ENCODE measurements around the gene PLXNA3.

PLXNA3 gene

DNA sequence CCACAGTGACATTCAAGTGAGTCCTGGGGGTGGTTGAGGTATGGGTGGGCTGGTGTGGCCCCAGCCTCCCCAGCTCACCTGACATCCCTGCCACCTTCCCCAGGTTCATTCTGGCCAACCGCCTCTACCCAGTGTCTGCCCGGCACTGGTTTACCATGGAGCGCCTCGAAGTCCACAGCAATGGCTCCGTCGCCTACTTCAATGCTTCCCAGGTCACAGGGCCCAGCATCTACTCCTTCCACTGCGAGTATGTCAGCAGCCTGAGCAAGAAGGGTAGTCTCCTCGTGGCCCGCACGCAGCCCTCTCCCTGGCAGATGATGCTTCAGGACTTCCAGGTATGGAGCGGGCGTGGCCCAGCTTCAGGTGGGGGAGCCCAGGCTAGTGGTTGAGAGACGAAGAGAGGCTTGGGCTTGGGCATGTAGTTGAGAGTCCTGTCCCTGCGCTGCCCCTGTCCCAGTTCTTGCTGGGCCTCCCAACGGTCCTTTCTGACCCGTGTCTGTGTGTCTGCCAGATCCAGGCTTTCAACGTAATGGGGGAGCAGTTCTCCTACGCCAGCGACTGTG, 22.8 kb upstream of the PLXNA3 start:
- DNase-seq (ENCODE audit: low read depth): no peak

DNA sequence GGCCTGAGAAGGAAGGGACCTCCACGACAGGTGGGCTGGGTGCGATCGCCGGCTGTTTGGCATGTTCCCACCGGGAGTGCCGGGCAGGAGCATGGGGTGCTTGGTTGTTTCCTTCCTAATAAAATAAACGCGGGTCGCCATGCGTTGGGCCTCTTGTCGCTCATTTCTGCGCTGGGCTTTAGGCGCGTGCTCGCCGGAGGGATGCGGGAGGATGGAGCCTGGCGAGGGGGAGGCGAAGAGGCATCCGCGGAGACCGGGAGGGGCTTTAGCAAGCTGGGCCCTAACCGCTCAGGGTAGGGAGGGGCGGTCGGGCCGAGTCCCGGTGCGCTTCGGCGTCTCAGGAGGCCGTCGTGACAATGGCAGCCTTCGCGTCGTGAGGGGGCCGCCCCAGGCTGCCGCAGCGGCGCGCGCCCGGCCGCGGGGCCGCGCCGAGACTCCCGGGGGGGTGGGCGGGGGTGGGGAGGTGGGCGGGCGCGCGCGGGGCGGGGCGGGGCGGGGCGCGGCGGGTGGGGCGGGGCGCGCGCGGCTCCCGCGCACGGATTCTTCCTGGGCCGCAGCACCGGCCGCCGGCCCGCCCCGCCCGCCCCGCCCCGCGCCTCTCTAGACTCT, 21.6 kb upstream of the PLXNA3 start:
- DNase-seq (ENCODE audit: low read depth): peak; percentile 49

DNA sequence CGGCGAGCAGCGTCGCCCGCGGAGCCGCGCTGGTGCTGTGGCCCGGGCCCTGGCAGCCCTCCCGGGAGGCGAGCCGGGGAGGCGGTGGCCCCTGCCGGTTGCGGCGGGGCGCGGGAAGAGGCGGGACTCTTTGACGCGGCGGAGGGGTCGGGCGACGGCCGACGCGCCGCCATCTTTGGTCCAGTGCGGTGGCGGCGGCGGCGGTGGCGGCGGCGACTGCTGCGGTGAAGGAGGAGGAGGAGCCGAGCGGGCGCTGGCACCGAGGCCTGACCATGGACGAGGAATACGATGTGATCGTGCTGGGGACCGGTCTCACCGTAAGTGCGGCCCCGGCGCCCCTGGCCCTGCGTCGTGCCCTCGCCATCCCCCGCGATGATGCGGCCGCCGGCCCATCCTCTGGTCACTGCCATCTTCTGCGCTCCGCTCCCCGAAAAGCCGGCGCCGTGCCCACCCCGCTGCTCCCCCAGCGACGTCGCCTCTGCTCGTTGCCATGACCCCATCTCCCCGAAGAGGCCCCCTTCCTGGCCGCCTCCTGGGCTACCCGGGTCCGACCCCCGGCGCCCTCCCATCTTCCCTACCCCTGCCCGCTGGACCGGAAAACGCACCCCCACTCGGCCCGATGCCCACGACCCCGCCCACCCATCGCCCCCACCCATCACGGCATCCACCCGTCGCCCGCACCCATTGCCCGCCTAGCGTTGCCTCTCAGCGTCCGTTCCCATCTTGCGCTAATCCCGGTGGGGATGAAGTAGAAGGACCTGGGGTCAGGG, 20.9 kb upstream of the PLXNA3 start, which contains the start of gene GDI1:
TSS of gene GDI1 (plus strand) at position 172 of the 770 bp plus-strand sequence. CDS start at position 273, 101 bp downstream.
- peak; percentile 41 for DNase-seq (ENCODE audit: low read depth)

DNA sequence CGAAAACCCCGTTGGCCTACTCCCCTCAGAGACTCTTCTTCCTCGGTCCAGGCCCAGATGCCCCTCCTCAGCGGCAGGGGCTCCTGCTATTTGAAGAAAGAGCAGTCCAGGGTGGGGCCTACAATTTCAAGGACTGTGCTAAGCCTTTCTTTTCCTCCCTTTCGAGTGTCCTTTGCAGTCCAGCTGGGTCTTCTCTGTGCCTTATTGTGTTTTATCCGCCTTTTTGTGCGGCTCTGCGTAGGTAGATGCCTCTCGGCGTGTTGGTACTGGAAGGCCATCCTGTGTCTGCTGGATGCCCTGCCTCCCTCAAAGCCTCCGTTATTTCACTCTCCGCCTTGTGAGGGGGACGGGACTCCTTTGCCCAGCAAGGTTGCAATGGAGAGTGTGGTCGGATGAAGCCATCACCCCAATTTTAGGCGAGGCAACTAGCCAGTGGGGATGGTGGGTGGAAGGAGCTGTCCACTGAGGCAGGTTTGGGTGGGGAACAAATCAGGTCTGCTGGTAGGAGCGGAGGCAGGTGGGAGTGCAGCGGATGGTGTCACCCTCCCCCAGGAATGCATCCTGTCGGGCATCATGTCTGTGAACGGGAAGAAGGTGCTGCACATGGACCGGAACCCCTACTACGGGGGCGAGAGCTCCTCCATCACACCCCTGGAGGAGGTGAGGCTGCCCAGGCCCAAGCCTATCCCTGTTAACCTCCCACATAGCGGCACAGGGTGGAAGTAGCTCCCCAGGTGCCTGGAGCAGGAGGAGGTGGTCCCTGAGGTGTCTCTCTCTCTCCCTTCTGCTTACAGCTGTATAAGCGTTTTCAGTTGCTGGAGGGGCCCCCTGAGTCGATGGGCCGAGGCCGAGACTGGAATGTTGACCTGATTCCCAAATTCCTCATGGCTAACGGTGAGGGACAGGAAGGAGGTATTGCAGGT, 19.8 kb upstream of the PLXNA3 start:
- DNase-seq (ENCODE audit: low read depth): no peak

DNA sequence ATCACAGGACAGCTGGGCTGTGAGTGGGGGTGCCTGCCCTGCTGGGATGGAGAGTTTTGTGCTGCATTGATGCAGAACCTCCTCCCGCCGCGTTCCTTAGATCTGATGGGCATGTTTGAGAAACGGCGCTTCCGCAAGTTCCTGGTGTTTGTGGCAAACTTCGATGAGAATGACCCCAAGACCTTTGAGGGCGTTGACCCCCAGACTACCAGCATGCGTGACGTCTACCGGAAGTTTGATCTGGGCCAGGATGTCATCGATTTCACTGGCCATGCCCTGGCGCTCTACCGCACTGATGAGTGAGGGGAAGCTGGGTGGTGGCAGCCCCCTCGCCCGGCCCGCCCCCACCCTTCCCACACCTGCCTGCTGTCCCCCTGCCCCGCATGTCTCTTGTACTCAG, 18.2 kb upstream of the PLXNA3 start:
- no peak for DNase-seq (ENCODE audit: low read depth)

DNA sequence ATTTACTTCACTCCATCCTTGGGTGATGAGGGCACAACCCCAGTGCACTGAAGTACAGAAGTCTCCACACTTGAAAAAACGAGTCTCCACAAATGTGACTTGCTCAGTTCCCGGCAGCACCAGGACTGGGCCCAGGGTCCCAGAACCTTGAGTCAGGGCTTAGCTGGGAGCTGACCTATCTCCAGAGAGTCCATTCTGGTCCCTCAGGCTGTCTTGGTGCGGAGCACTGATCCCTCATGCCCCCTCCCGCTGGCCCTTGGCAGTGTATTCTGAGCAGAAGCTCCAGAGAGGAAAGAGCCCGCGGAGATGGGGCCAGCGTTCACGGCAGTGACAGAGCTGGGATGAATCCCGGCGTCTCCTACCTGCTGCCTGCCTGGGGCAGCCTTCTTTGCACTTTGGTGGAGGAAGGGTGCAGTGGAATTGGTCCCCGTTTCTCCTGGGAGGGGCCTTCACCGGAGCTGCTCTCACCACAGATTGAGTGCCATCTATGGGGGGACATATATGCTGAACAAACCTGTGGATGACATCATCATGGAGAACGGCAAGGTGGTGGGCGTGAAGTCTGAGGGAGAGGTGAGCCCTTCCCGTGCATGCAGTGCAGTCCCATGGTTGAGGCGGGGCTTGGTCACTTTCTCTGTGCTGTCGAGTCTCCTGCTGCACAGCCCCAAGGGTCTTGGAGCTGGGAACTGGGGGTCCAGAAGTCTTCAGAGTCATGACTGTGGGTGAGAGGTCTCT, 17.3 kb upstream of the PLXNA3 start:
- DNase-seq (ENCODE audit: low read depth): no peak

DNA sequence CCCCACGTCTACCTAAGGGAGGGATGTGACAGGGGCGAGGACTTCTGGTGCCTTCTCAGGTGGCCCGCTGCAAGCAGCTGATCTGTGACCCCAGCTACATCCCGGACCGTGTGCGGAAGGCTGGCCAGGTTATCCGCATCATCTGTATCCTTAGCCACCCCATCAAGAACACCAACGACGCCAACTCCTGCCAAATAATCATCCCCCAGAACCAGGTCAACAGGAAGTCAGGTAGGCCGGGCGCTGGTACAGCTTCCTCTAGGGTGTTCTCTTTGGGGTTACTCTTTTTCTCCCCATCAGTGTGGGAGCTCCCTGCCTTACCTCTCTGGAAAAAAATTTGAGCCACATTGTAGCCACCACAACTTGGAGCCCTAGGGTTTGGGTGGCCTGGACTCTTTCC, 16.5 kb upstream of the PLXNA3 start:
- no peak for DNase-seq (ENCODE audit: low read depth)

DNA sequence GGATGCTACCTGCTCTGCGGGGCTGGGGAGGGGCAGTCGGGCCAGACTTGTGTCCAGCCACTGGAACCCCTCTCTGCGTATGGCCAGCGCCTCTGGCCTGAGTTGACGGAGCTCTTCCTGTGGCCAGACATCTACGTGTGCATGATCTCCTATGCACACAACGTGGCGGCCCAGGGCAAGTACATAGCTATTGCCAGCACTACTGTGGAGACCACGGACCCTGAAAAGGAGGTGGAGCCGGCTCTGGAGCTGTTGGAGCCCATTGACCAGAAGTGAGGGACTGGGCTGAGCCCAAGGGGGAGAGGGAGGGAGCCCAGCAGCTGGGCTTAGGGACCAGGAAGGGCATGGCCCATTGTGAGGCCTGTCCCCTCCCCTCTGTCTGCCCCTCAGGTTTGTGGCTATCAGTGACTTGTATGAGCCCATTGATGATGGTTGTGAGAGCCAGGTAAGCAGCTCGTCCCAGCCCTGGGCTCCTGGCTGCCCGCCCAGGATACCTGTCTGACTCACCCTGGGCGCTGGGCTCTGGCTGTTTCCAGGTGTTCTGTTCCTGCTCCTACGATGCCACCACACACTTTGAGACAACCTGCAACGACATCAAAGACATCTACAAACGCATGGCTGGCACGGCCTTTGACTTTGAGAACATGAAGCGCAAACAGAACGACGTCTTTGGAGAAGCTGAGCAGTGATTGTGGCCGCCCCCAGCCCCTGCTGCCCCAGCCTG, 15.9 kb upstream of the PLXNA3 start:
- no peak for DNase-seq (ENCODE audit: low read depth)

DNA sequence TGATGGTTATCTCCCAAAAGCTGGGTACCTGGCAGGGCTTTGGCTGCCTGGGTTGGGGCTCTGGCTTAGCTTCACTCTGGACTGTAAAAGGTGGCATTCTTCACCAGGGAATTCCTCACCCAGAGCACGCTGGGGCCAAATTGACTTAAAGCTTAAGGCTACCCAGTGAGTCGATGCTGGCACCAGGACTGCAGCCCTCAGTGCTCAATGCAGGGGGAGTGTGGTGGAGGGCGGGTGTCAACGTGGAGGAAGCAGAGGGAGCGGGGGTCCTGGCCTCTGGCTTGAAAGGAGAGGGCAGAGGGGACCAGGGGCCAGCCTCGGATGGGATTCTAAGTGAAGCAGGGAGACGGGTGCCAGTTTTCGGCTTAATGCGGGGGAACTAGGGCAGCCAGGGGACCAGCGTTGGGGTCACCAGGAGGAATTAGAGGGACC, 14.6 kb upstream of the PLXNA3 start:
- DNase-seq (ENCODE audit: low read depth): no peak

DNA sequence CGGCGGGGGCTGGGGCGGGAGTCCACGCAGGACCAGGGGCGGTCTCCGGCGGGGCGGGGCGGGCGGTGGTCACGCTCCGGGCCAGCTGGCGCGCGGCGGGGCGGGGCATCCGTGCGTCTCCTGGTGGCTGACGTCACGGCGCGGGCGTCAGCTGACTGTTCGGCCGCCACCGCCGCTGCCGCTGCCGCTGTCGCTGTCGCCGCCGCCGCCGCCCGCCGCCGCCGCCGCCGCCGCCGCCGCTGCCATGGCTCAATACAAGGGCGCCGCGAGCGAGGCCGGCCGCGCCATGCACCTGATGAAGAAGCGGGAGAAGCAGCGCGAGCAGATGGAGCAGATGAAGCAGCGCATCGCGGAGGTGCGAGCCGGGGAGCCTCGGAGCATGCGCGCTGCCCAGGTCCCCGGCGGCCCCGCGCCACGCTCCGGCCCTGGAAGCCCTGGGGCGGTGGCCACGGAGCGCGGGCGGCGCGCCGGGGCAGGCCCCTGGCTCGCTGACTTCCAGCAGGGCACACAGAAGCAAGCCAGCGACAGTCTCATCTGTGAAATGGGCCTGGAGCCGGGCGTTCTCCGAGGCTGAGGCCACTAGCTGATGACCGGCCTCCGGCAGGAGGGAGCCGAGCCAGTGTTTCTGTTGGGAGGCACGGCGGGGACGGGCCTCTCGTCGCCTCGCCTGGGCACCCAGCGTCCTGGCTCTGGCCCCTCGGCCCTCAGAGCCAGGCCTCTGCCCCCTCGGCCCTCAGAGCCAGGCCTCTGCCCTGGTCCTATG, 13.9 kb upstream of the PLXNA3 start, which contains the start of gene FAM50A:
TSS of gene FAM50A (plus strand) at position 150 of the 763 bp plus-strand sequence. CDS start at position 245, 95 bp downstream.
- DNase-seq (ENCODE audit: low read depth): peak; percentile 54

DNA sequence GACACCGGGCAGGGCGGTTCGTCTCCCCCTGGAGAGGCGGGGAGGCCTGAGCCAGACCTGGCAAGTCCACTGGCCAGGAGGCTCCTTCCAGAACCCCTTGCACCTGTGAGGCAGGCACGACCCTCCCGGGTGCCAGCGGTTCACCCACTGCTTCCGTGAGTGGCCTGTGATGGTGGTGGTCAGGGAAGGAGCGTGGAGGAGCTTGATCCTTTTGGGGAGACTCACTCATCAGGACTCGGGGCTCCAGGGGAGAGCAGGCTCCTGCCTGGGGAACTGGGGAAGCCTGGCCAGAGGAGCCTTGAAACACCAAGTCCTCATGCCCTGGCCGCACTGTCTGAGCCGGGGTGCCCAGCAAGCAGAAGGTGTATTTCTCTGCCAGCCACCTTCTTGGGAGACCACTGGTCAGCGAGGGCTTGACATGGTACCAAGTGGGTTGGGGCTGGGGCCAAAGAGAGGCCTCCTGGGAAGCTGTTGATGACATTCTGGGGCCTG, 13.3 kb upstream of the PLXNA3 start:
- DNase-seq (ENCODE audit: low read depth): no peak

DNA sequence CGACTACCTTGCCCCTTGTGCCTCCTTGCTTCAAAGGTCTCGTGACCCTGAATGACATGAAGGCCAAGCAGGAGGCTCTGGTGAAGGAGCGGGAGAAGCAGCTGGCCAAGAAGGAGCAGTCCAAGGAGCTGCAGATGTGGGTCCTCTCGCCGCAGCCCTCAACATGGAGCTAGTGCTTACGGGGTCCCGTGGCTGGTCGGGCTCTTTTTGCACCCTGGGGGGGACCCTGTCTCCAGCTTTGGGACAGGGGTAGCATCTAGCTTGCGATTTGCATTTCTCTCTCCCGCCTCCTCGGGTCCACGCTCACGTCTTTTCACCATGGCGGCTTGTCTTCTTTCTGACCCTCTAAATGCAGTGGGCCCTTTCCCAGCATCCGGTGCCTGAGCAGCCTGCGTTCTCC, 12.3 kb upstream of the PLXNA3 start:
- no peak for DNase-seq (ENCODE audit: low read depth)

DNA sequence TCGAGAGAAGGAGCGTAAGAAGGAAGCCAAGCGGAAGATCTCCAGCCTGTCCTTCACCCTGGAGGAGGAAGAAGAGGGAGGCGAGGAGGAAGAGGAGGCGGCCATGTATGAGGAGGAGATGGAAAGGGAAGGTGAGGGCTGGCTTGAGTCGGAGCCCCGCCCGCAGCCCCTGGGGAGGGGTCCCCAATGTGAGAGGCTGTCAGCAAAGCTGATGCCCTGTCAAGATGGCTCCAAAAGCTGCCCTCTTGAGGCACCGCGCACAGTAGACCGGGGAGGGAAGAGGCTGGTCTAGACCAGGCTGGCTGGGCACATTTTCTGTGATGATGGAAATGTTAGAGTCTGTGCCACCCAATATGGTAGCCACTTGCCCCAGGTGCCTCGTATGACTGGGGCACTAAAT, 11.7 kb upstream of the PLXNA3 start:
- DNase-seq (ENCODE audit: low read depth): no peak

DNA sequence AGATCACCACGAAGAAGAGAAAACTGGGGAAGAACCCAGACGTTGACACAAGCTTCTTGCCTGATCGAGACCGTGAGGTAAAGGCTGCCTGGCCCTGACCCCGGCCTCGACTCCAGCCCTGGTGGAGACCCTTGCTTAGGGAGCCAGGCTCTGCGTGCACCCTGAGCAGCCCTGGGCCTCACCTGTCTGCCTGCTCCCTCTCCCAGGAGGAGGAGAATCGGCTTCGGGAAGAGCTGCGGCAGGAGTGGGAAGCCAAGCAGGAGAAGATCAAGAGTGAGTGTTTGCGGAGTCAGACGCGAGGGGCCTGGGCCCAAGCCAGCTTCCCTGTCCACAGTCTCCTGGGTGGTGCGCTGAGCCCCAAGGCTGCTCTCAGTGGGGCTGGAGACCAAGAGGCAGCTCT, 9.6 kb upstream of the PLXNA3 start:
- no peak for DNase-seq (ENCODE audit: low read depth)

DNA sequence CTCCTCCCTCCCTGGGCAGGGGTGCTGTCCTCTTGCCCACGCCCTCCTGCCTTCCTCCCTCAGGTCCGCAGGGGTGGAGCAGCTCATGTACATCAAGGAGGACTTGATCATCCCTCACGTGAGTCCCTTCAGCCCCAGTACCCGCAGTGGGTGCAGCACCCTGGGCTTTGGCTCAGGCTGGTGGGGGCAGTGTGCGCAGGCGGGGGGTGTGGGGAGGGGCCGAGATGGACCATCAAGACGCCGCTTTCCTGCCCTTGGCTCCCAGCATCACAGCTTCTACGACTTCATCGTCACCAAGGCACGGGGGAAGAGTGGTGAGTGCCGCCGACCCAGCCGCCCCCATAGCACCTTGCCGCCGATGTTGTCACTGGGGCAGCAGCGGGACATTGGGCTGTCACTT, 8.5 kb upstream of the PLXNA3 start:
- DNase-seq (ENCODE audit: low read depth): no peak

DNA sequence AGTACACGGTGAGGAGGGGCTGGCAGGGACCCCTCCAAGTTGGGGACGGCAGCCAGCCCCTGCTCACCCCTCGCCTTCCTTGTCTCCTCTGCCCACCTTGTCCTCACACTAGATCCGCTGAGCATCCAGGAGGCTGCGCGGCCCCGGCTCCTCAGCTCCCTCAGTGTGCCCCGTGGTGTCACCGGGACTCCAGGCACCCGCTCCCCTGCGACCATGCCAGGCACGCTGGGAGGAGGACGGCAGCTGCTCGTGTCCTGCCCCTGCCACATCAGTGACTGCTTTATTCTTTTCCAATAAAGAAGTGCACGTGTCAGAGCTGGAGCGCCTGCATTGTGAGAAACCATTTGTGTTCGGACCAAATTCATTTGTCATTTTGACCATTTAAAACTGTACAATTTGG, 7.8 kb upstream of the PLXNA3 start:
- no peak for DNase-seq (ENCODE audit: low read depth)

DNA sequence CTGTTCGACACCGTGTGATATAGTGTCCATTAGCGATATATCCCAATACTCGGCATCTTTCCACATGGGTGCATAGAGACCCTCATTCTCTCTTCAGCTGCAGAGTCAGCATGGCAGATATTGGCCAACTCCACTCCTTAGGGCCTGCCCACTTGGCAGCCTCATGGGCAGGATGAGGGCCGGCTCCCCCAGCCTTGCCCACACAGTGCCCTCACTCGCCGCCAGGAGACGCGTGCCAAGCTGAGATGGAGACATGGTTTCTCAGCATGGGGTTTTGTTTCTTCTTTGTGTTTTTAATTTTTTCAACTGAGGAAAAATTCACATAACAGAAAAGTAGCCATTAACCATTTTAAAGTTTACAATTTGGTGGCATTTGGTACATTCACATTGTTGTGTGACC, 5.3 kb upstream of the PLXNA3 start:
- no peak for DNase-seq (ENCODE audit: low read depth)

DNA sequence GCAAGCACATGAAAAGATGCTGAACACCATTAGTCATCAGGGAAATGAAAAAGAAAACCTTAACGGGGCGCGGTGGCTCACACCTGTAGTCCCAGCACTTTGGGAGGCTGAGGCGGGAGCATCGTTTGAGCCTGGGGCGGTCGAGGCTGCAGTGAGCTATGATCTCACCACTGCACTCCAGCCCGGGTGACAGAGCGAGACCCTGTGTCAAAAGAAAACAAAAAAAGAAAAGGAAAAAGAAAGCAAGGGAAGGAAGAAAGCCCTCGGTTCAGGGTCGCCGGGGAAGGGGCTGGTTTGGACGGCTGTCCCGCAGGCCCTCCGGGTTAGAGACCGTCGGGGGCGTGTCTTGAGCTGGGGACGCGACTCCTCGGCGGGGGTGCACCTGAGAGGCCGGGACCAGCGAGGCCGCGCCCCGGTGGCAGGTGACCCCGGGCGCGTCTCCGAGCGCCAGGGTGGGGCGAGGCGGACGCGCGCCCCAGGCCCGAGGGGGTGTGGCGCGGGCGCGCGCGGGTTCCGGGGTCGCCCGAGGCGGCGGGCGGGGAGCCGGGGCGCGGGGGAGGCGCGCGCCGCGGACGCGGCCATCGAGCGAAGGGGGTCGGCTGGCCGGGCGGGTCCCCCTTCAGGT, 478 bp upstream of the PLXNA3 start:
- DNase-seq (ENCODE audit: low read depth): peak; percentile 33

Data from T follicular helper cell (primary cell).